ENCODE measurements around the gene RASL12.

GRCh38 chr15:65097651-65098263 lies 30.0 kb upstream of the RASL12 start:
- TF ChIP-seq GATA2 (IDR thresholded peaks at IDR 0.05; ENCODE audit: low read depth, low read length) (no peak), GATA3 (IDR thresholded peaks at IDR 0.05; ENCODE audit: low read depth, low read length) (no peak)
